Central memory CD8-positive, alpha-beta T cell (primary cell): Measurements from ENCODE around the gene WDR91.
A peak's percentile ranks its signal among the peaks of the same experiment; 100 is the strongest.

ENCODE experiments used
- ATAC-seq: fragments of 150-1000 bp; cut with Tn5 transposase; replicated peaks from 2 replicates; pipeline ENCODE4 v1.10.0; 2022; ENCODE audit warnings: mild to moderate bottlenecking, moderate FRiP score, moderate number of reproducible peaks; ENCODE audit not compliant: poor library complexity, severe bottlenecking; ENCODE audit errors: extremely low read depth
- DNase-seq, 2 donors: peaks; one replicate each; pipeline ENCODE4 v3.0.0; 2021; ENCODE audit warnings: low spot score in 2 of 2
- H3K27ac Mint-ChIP-seq: one replicate; pipeline ENCODE4 v1.8.0; 2022; ENCODE audit warnings: low read depth, mild to moderate bottlenecking, moderate library complexity, mixed read lengths
- H3K27me3 Mint-ChIP-seq: one replicate; pipeline ENCODE4 v1.8.0; 2022; ENCODE audit warnings: mixed read lengths
- H3K36me3 Mint-ChIP-seq: one replicate; pipeline ENCODE4 v1.8.0; 2022; ENCODE audit warnings: mild to moderate bottlenecking, moderate library complexity, mixed read lengths; ENCODE audit not compliant: insufficient read depth
- H3K4me1 Mint-ChIP-seq: one replicate; pipeline ENCODE4 v1.8.0; 2022; ENCODE audit warnings: mixed read lengths
- H3K4me3 Mint-ChIP-seq: one replicate; pipeline ENCODE4 v1.8.0; 2022; ENCODE audit warnings: mild to moderate bottlenecking, moderate library complexity, mixed read lengths
- H3K9me3 Mint-ChIP-seq: one replicate; pipeline ENCODE4 v1.8.0; 2022; ENCODE audit warnings: mixed read lengths

WDR91 gene

GRCh38 chr7:135156290-135156689 lies 55.0 kb downstream of the WDR91 start:
- peak overlapping the region; percentile 64 for H3K27ac Mint-ChIP-seq
- no peak for ATAC-seq

GRCh38 chr7:135154734-135155133 lies 56.6 kb downstream of the WDR91 start:
- Mint-ChIP-seq H3K4me1 (peaks cover 84% of the 10 kb centered on the region), H3K27me3 (no peaks in the 10 kb centered on the region), H3K4me3 (no peak overlapping the region), H3K9me3 (peaks cover 19% of the 10 kb centered on the region), H3K27ac (no peak overlapping the region), H3K36me3 (peaks cover 12% of the 10 kb centered on the region)
- DNase-seq, result no peak
- ATAC-seq, result no peak

More at GRCh38 chr7:135156290-135156689, 55.0 kb downstream of the WDR91 start:
- Mint-ChIP-seq H3K27me3 (no peaks in the 10 kb centered on the region), H3K9me3 (peaks cover 19% of the 10 kb centered on the region), H3K4me3 (no peak overlapping the region), H3K4me1 (peaks cover 85% of the 10 kb centered on the region), H3K36me3 (peaks cover 14% of the 10 kb centered on the region)
- DNase-seq, result no peak

- Mint-ChIP-seq H3K27me3 (no peaks in the 10 kb centered on the region), H3K36me3 (peaks cover 17% of the 10 kb centered on the region), H3K9me3 (peaks cover 19% of the 10 kb centered on the region), H3K4me3 (peak overlapping the region; percentile 48), H3K27ac (no peak overlapping the region), H3K4me1 (peaks cover 75% of the 10 kb centered on the region)
- DNase-seq (no peak), ATAC-seq (no peak)
Observed at GRCh38 chr7:135152442-135152841, 58.9 kb downstream of the WDR91 start.

GRCh38 chr7:135151533-135151932 lies 59.8 kb downstream of the WDR91 start:
- ATAC-seq (no peak), DNase-seq (no peak)
- Mint-ChIP-seq H3K36me3 (peaks cover 15% of the 10 kb centered on the region), H3K27ac (peak overlapping the region; percentile 0), H3K4me1 (peaks cover 75% of the 10 kb centered on the region), H3K4me3 (peak overlapping the region; percentile 31), H3K9me3 (peaks cover 15% of the 10 kb centered on the region), H3K27me3 (no peaks in the 10 kb centered on the region)

- peak overlapping the region; percentile 0 for H3K27ac Mint-ChIP-seq
- H3K4me3 Mint-ChIP-seq, result peak overlapping the region; percentile 81
- peaks cover 16% of the 10 kb centered on the region for H3K36me3 Mint-ChIP-seq
- peaks cover 11% of the 10 kb centered on the region for H3K9me3 Mint-ChIP-seq
- H3K27me3 Mint-ChIP-seq, result no peaks in the 10 kb centered on the region
- ATAC-seq (no peak), DNase-seq (no peak)
- H3K4me1 Mint-ChIP-seq, result peaks cover 75% of the 10 kb centered on the region
Observed at GRCh38 chr7:135151132-135151531, 60.2 kb downstream of the WDR91 start.

GRCh38 chr7:135150072-135150782 lies 61.1 kb downstream of the WDR91 start:
- no peaks in the 10 kb centered on the region for H3K27me3 Mint-ChIP-seq
- DNase-seq, result no peak
- peaks cover 8% of the 10 kb centered on the region for H3K9me3 Mint-ChIP-seq
- no peak for ATAC-seq
- peak overlapping the region; percentile 92 for H3K27ac Mint-ChIP-seq
- H3K36me3 Mint-ChIP-seq, result peaks cover 17% of the 10 kb centered on the region
- peaks cover 78% of the 10 kb centered on the region for H3K4me1 Mint-ChIP-seq
- H3K4me3 Mint-ChIP-seq, result peak overlapping the region; percentile 81

- peak; percentile 33 to 67 for DNase-seq
- Mint-ChIP-seq H3K27me3 (no peaks in the 10 kb centered on the region), H3K36me3 (peaks cover 16% of the 10 kb centered on the region), H3K4me1 (peaks cover 65% of the 10 kb centered on the region), H3K9me3 (no peaks in the 10 kb centered on the region), H3K27ac (peak within 1 kb of the TSS; percentile 92), H3K4me3 (peak within 1 kb of the TSS; percentile 81)
- peak; percentile 82 for ATAC-seq
Observed at GRCh38 chr7:135147899-135148721, 63.2 kb downstream of the WDR91 start, which contains the start of gene TMEM140. Gene TMEM140 (plus strand): TSS chr7:135148072. CDS start chr7:135164442, 16,370 bp downstream.

GRCh38 chr7:135147341-135147898 lies 63.9 kb downstream of the WDR91 start:
- ATAC-seq, result peak; percentile 12
- H3K9me3 Mint-ChIP-seq, result no peaks in the 10 kb centered on the region
- peak overlapping the region; percentile 92 for H3K27ac Mint-ChIP-seq
- DNase-seq, result no peak
- peak overlapping the region; percentile 81 for H3K4me3 Mint-ChIP-seq
- H3K27me3 Mint-ChIP-seq, result no peaks in the 10 kb centered on the region
- H3K4me1 Mint-ChIP-seq, result peaks cover 58% of the 10 kb centered on the region
- peaks cover 12% of the 10 kb centered on the region for H3K36me3 Mint-ChIP-seq

GRCh38 chr7:135143885-135144668 lies 67.2 kb downstream of the WDR91 start:
- Mint-ChIP-seq H3K4me3 (no peak overlapping the region), H3K27me3 (no peaks in the 10 kb centered on the region), H3K4me1 (peaks cover 32% of the 10 kb centered on the region), H3K36me3 (peaks cover 12% of the 10 kb centered on the region), H3K9me3 (no peaks in the 10 kb centered on the region), H3K27ac (no peak overlapping the region)
- ATAC-seq, result no peak
- no peak for DNase-seq
